ENCODE results near the gene RTN4IP1.

- TF ChIP-seq CTCF (IDR thresholded peaks at IDR 0.05) (no peak), POLR2A (IDR thresholded peaks at IDR 0.05) (no peak), EP300 (IDR thresholded peaks at IDR 0.05; ENCODE audit: low read depth) (no peak), POLR2AphosphoS5 (IDR thresholded peaks at IDR 0.05) (no peak)
Observed at GRCh38 chr6:106533054-106533453, 96.2 kb downstream of the RTN4IP1 start.

Data from transverse colon (tissue), 4 donors.